Heart left ventricle (tissue), 13 donors: Measurements from ENCODE around the gene SLC26A11.
"Not testable (repeated sequence)": the region's sequence is repeated elsewhere in the genome, so short reads cannot be mapped to it uniquely, and the experiment has no call there.

Source experiments
- CTCF ChIP-seq, 12 donors: fragments of 200-600 bp; sonication (generic) in 4 of 12; IDR thresholded peaks; one replicate each; pipeline versions ENCODE4 v1.5.0 to v1.8.0; 2018 to 2022; ENCODE audit warnings: antibody characterized with exemption in 12 of 12, mild to moderate bottlenecking in 5 of 12
- POLR2A ChIP-seq, 2 donors: fragments of 450-650 bp; IDR thresholded peaks; one replicate each; pipeline ENCODE4 v1.6.1; 2017; ENCODE audit warnings: antibody characterized with exemption in 2 of 2, mild to moderate bottlenecking in 2 of 2, moderate library complexity in 2 of 2
- donor health status: ischemic (EF 13 %, LVEDD 7.1; RV severe dilation, severe dysfunction).
- donor health status: DM: no; HTN: yes; CAD: no.
- donor health status: DM: no; HTN: no; CAD: no.
- donor health status: ischemic (EF 25% LVEDD 6.9; RV normal size, moderate dysfunction).
- donor health status: ischemic (EF 25% LVEDD 5.7; RV mildly dilated, moderate dysfunction).
- donor health status: ischemic (EF 35%, LVEDD 5.7; RV mildly dilated, moderate dysfunction).
- donor health status: nonischemic (EF 11% LVEDD 7.7; RV severe dilation, severe dysfunction).
- donor health status: DM: yes; HTN: yes; CAD: no.
- donor health status: PGD.
- donor health status: ischemic (EF 29% LVEDD 5.4; RV normal size, mild dysfunction).
- donor health status: nonischemic (EF 23%, LVEDD 6.1; RV moderate dilation, normal function).

- not testable (repeated sequence) for TF ChIP-seq CTCF, POLR2A (IDR thresholded peaks at IDR 0.05)
Observed at GRCh38 chr17:80258296-80258695, 38.1 kb downstream of the SLC26A11 start.
